Adrenal gland (tissue), 19 donors: Measurements from ENCODE around the gene NARF. TPM values are rescaled to one million over a fixed set of nuclear protein-coding genes. Genes with fewer than 3 reads are reported as not detected.
A peak's percentile ranks its signal among the peaks of the same experiment; 100 is the strongest.

Experiments used
- DNase-seq, 7 donors: peaks; one replicate each; pipeline ENCODE4 v3.0.0-alpha.2; 2019 to 2020
- H3K27ac ChIP-seq, 5 donors: fragments of 200-600 bp; sonication (generic) in 4 of 5; 1 replicate in 3 of 5; 2 replicates in 2 of 5; pipeline versions ENCODE4 v1.5.1 to v1.8.0; 2016 to 2020; ENCODE audit warnings: mild to moderate bottlenecking in 1 of 5
- H3K27me3 ChIP-seq: fragments of 200-600 bp; 2 replicates; pipeline ENCODE4 v1.8.0; 2021
- H3K36me3 ChIP-seq, 2 donors: fragments of 200-600 bp; replicated peaks in 1 of 2; 1 replicate in 1 of 2; 2 replicates in 1 of 2; pipeline versions ENCODE4 v1.5.1 to v1.8.0; 2018 to 2022
- H3K4me1 ChIP-seq, 2 donors: fragments of 200-600 bp; replicated peaks in 1 of 2; 1 replicate in 1 of 2; 2 replicates in 1 of 2; pipeline versions ENCODE4 v1.5.1 to v1.8.0; 2018 to 2021
- H3K4me3 ChIP-seq, 4 donors: fragments of 200-600 bp; sonication (generic) in 3 of 4; one replicate each; pipeline ENCODE4 v1.5.1; 2016 to 2018
- H3K9me3 ChIP-seq, 3 donors: fragments of 200-600 bp; sonication (generic) in 1 of 3; replicated peaks in 1 of 3; 1 replicate in 2 of 3; 2 replicates in 1 of 3; pipeline versions ENCODE4 v1.5.1 to v1.8.0; 2016 to 2021
- POLR2A ChIP-seq, 2 donors: fragments of 450-650 bp; IDR thresholded peaks; one replicate each; pipeline ENCODE4 v1.6.1; 2017; ENCODE audit warnings: antibody characterized with exemption in 2 of 2, mild to moderate bottlenecking in 2 of 2, moderate library complexity in 1 of 2
- WGBS, 4 donors: extraction: QIAGEN DNeasy Blood & Tissue Kit in 2 of 4; methylation state at CpG; one replicate each; pipeline versions ENCODE4 v1.1.5 to v1.1.7; 2013 to 2017; 5-methylcytosine and 5-hydroxymethylcytosine counted together
- intact Hi-C, 2 donors: fragments of 100-400 bp; cut with DNase I; formaldehyde crosslinking; loops; one replicate each; pipeline versions ENCODE4 v1.14.1 to v1.15.0; 2022 to 2023
- long read RNA-seq, 10 donors: library from polyadenylated mRNA in 3 of 10; unstranded in 2 of 10; stranded (forward) in 1 of 10; transcript quantifications; one replicate each; pipeline ENCODE4 v2.0.0 and lab custom pipeline, GENCODE V29; 2021 to 2026
- polyA plus RNA-seq, 3 donors: library from polyadenylated mRNA; stranded (reverse); fragments of 200-250 nt in 2 of 3; fragments of 350-450 nt in 1 of 3; fragmentation: Illumina TruSeq in 1 of 3; extraction: RNeasy Lipid Tissue Mini Kit (QIAGEN cat#74804) in 1 of 3; gene quantifications; one replicate each; pipeline ENCODE4 v1.2.3, GENCODE V29; 2013 to 2014
- total RNA-seq, 9 donors: library from RNA; depleted of rRNA in 4 of 9; stranded (reverse); fragments of >200 nt in 4 of 9; fragments of 120-200 nt in 1 of 9; fragmentation: NEBNext Ultra II Directional in 1 of 9; extraction: Animal tissue kit (Norgen Biotek cat#: 25700) in 1 of 9; gene quantifications; one replicate each; pipeline versions ENCODE4 v1.1.0 to v1.2.4, GENCODE V29; 2013 to 2023
- TF ChIP-seq, protein P1 (sequence below), 6 experiments: fragments of 450-650 bp in 4 of 6; fragments of 200-600 bp in 2 of 6; sonication (generic) in 1 of 6; IDR thresholded peaks; 1 replicate in 5 of 6; 2 replicates in 1 of 6; pipeline versions ENCODE4 v1.5.1 to v1.8.0; 2016 to 2021; ENCODE audit warnings: antibody characterized with exemption in 6 of 6, mild to moderate bottlenecking in 2 of 6, moderate library complexity in 1 of 6
- donor health status: healthy with polysubstance abuse.
- donor health status: Bipolar disorder and iron deficiency.
- donor health status: DM: yes; HTN: yes; CAD: no.
- donor health status: DM: no; HTN: no; CAD: no.
- donor health status: DM: no; HTN: no; CAD: no.
- donor health status: DM: yes; HTN: yes; CAD: no.

NARF gene
- 10 to 100 TPM; 21.8 to 65.6 (median 52.0) TPM for total RNA-seq
- 100 to 1,000 TPM in 2 of 3 donors, 10 to 100 TPM in 1; 26.3 to 198 (median 116) TPM for polyA plus RNA-seq
- long read RNA-seq, donor 1, transcript NARF-201 (11 exons, 3,949 nt) = major isoform, 6 of 8 reads
- long read RNA-seq, donor 1, partial matches to known transcripts = 0 of 8 reads
- long read RNA-seq, donor 1, other reads (novel, unspliced or antisense) = 0 of 8 reads
- long read RNA-seq, donor 2, transcript NARF-201 (11 exons, 3,949 nt) = major isoform, 6 of 12 reads
- long read RNA-seq, donor 2, partial matches to known transcripts = 5 of 12 reads
- long read RNA-seq, donor 2, other reads (novel, unspliced or antisense) = 0 of 12 reads
- long read RNA-seq, donor 3, partial matches to known transcripts = 0 of 4 reads
- long read RNA-seq, donor 3, other reads (novel, unspliced or antisense) = 0 of 4 reads
- long read RNA-seq, donor 4, transcript NARF-201 (11 exons, 3,949 nt) = major isoform, 26 of 46 reads
- long read RNA-seq, donor 4, transcript NARF-204 (11 exons, 1,766 nt) = minor isoform, 5 of 46 reads
- long read RNA-seq, donor 4, partial matches to known transcripts = 2 of 46 reads
- long read RNA-seq, donor 4, other reads (novel, unspliced or antisense) = 9 of 46 reads
- long read RNA-seq, donor 5, transcript NARF-201 (11 exons, 3,949 nt) = major isoform, 64 of 104 reads
- long read RNA-seq, donor 5, transcript NARF-204 (11 exons, 1,766 nt) = minor isoform, 7 of 104 reads
- long read RNA-seq, donor 5, transcript NARF-209 (10 exons, 2,598 nt) = minor isoform, 9 of 104 reads
- long read RNA-seq, donor 5, partial matches to known transcripts = 6 of 104 reads
- long read RNA-seq, donor 5, other reads (novel, unspliced or antisense) = 17 of 104 reads
- long read RNA-seq, donor 6, transcript NARF-201 (11 exons, 3,949 nt) = major isoform, 7 of 18 reads
- long read RNA-seq, donor 6, partial matches to known transcripts = 2 of 18 reads
- long read RNA-seq, donor 6, other reads (novel, unspliced or antisense) = 4 of 18 reads
- long read RNA-seq, donor 7, partial matches to known transcripts = 0 of 6 reads
- long read RNA-seq, donor 7, other reads (novel, unspliced or antisense) = 0 of 6 reads
- long read RNA-seq, donor 8, partial matches to known transcripts = 0 of 3 reads
- long read RNA-seq, donor 8, other reads (novel, unspliced or antisense) = 0 of 3 reads
- long read RNA-seq, donor 9, transcript NARF-201 (11 exons, 3,949 nt) = major isoform, 5 of 7 reads
- long read RNA-seq, donor 9, partial matches to known transcripts = 0 of 7 reads
- long read RNA-seq, donor 9, other reads (novel, unspliced or antisense) = 0 of 7 reads
- long read RNA-seq, donor 10, partial matches to known transcripts = 0 of 7 reads
- long read RNA-seq, donor 10, other reads (novel, unspliced or antisense) = 0 of 7 reads

DNA sequence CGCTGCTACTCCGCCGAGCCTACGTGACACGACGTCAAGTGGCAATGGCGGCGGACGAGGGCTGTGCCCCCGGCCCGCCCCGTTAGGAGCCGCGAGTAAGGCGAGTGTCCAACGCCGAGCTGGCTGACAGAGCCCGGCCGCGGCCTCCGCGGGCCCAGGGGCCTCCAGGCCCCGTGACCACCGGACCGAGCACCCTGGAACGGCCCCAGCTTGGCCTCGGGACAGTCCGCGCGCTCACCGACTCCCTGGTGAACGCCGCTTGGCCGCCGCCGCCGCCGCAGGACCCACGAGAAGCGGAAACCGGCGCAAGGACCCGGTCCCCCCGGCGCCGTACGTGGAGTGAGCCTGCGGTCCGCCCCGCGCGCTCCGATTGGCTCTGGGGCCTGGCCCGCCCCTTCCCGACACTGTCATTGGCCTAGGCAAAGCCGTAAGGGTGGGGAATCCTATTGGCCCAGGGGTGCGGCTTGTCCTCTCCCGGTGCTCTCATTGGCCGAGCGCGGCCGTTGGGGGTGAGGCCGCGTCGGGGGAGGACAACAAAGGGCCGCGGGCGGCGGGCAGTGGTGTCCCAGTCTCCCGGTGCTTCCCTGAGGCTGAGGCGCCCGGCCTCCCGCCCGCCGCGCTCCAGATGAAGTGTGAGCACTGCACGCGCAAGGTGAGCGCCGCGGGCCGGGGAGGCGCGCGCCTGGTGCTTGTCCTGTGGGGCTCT, at the start of gene NARF:
Gene NARF (plus strand): TSS at position 563 of the 706 bp plus-strand sequence. CDS start 63 bp downstream, at position 626.
- peak within 1 kb of the TSS; percentile 84 to 100 (median 99) for H3K27ac ChIP-seq
- DNase-seq = peak; percentile 98 to 99 (median 99)
- intact Hi-C loops = no loop called here
- 0% methylated on average over 3 to 85 of the region's 85 CpGs; no CpG with 5 or more reads in 1 of the 4 donors for WGBS, 4 donors
- peak within 1 kb of the TSS; percentile 53 to 98 (median 76) for H3K4me3 ChIP-seq
- TF ChIP-seq POLR2A (IDR thresholded peaks at IDR 0.05) = peak; percentile 97 to 98
- TF ChIP-seq, protein P1, sequence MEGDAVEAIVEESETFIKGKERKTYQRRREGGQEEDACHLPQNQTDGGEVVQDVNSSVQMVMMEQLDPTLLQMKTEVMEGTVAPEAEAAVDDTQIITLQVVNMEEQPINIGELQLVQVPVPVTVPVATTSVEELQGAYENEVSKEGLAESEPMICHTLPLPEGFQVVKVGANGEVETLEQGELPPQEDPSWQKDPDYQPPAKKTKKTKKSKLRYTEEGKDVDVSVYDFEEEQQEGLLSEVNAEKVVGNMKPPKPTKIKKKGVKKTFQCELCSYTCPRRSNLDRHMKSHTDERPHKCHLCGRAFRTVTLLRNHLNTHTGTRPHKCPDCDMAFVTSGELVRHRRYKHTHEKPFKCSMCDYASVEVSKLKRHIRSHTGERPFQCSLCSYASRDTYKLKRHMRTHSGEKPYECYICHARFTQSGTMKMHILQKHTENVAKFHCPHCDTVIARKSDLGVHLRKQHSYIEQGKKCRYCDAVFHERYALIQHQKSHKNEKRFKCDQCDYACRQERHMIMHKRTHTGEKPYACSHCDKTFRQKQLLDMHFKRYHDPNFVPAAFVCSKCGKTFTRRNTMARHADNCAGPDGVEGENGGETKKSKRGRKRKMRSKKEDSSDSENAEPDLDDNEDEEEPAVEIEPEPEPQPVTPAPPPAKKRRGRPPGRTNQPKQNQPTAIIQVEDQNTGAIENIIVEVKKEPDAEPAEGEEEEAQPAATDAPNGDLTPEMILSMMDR (IDR thresholded peaks at IDR 0.05) = peak in 1 of 6 experiments; percentile 16
- peaks cover 10 to 31% of the 10 kb centered on the region in 2 donors for H3K4me1 ChIP-seq
- no peaks in the 10 kb centered on the region for H3K9me3 ChIP-seq
- H3K27me3 ChIP-seq = no peaks in the 10 kb centered on the region
- H3K36me3 ChIP-seq = peaks cover 0 to 34% of the 10 kb centered on the region in 2 donors

DNA sequence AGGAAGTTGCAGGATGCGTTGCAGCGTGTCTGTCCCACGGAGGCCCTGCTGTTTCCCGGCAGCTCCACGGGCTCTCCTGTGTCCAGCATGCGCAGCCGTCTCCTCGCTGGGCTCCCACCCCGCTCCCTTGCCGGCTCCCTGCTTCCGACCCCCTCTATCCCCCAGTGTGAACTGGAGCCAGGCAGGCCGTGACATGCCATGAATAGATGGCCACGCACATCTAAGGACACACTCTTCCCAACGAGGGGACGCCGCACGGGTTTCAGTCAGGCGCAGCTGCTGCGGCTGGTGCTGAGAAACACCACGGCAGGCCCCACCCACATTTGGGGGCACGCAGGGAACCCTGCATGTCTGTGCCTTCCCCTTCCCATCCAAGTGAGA, 49.6 kb upstream of the NARF start:
- Histone ChIP-seq H3K4me3 (no peak overlapping the region), H3K27ac (no peak overlapping the region), H3K4me1 (peaks cover 0 to 4% of the 10 kb centered on the region in 2 donors), H3K27me3 (no peaks in the 10 kb centered on the region), H3K36me3 (peaks cover 0 to 14% of the 10 kb centered on the region in 2 donors), H3K9me3 (no peaks in the 10 kb centered on the region)
- no peak for DNase-seq
- WGBS, 4 donors = 92 to 95% (median 95%) methylated on average over 10 to 21 of the region's 21 CpGs
- intact Hi-C loops = no loop called here
- TF ChIP-seq POLR2A (IDR thresholded peaks at IDR 0.05) = no peak

DNA sequence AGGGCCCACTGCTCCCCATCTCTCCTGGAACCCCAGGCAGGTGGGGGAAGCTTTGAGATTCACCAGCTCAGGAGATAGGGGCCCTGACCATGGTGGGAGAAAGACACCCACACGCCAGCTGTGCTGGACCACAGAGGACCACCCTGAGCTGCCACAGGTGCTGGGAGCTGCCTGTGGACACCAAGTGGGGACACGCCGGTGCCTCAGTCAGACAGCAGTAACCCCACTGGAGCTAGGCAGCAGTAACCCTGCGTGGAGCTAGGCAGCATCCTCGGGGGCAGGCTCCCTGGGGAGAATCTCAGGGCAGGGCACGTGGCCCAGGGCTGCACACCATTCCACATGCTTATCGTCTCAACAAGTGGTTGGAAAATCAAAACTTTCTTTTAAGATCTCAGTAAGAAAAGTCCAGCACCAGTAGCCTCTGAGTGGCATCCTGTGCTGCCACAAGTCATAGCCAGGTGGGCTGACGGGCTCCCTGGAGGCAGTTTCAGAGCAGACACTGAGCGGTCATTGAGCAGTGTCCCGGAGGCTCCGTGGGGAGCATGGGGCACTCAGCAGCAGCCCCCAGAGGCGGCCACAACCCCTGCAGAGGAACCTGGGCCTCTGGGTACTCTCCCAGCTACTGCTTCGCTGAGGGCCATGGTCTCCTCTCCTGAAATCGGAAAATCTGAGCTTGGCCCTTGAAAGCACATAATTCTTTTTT, 48.4 kb upstream of the NARF start:
- Histone ChIP-seq H3K4me1 (peaks cover 0 to 12% of the 10 kb centered on the region in 2 donors), H3K9me3 (no peaks in the 10 kb centered on the region), H3K27ac (no peak overlapping the region), H3K27me3 (no peaks in the 10 kb centered on the region), H3K4me3 (no peak overlapping the region), H3K36me3 (peaks cover 0 to 10% of the 10 kb centered on the region in 2 donors)
- WGBS, 4 donors = 93 to 97% (median 94%) methylated on average over 6 to 14 of the region's 14 CpGs
- DNase-seq = no peak
- no peak for TF ChIP-seq POLR2A (IDR thresholded peaks at IDR 0.05)
- TF ChIP-seq, protein P1 (IDR thresholded peaks at IDR 0.05) = no peak
- intact Hi-C loops = loop anchor here in 1 of 2 donors (5.0 kb wide), 1 partner anchor 58 kb away; no protein-coding TSS in a partner anchor
